Measurements from ENCODE around the gene CYP2U1.
"Not testable (repeated sequence)": the region's sequence is repeated elsewhere in the genome, so short reads cannot be mapped to it uniquely, and the experiment has no call there.

CYP2U1 gene

DNA sequence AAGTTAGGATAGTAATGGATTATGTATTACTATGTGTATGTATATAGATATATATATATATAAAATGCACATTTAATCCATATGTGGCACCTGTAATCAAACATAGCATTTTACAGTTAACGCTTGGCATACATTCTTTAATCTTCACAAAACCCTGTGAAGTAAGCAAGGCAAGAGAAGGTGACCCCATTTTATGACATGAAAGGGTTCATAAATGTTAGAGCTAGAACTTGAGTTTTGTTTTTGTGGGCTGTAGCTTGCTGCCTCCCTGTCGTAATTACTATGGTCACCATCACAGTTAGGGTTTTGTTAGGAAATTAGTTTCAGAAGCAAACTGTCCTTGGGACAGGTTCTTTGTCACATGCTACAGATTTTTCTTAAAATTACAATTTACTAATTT, 13.8 kb upstream of the CYP2U1 start:
- no peaks in the 10 kb centered on the region for H3K27me3 ChIP-seq (ENCODE audit: control insufficient read depth, insufficient read depth, low read length)
- H3K4me3 ChIP-seq (ENCODE audit: low read depth, low read length) = no peak overlapping the region
- H3K4me1 ChIP-seq (ENCODE audit: control insufficient read depth, insufficient read depth, low read length) = peaks cover 6% of the 10 kb centered on the region; the same call in 1 of the 2 replicates
- no peak overlapping the region for H3K9ac ChIP-seq (ENCODE audit: low read depth, low read length)
- H3K27ac ChIP-seq (ENCODE audit: low read depth, low read length) = no peak overlapping the region
- no peaks in the 10 kb centered on the region for H3K36me3 ChIP-seq (ENCODE audit: control insufficient read depth, insufficient read depth, low read length)
- peaks cover 3% of the 10 kb centered on the region; the same call in 1 of the 2 replicates for H3K9me3 ChIP-seq (ENCODE audit: control insufficient read depth, insufficient read depth, low read length)

DNA sequence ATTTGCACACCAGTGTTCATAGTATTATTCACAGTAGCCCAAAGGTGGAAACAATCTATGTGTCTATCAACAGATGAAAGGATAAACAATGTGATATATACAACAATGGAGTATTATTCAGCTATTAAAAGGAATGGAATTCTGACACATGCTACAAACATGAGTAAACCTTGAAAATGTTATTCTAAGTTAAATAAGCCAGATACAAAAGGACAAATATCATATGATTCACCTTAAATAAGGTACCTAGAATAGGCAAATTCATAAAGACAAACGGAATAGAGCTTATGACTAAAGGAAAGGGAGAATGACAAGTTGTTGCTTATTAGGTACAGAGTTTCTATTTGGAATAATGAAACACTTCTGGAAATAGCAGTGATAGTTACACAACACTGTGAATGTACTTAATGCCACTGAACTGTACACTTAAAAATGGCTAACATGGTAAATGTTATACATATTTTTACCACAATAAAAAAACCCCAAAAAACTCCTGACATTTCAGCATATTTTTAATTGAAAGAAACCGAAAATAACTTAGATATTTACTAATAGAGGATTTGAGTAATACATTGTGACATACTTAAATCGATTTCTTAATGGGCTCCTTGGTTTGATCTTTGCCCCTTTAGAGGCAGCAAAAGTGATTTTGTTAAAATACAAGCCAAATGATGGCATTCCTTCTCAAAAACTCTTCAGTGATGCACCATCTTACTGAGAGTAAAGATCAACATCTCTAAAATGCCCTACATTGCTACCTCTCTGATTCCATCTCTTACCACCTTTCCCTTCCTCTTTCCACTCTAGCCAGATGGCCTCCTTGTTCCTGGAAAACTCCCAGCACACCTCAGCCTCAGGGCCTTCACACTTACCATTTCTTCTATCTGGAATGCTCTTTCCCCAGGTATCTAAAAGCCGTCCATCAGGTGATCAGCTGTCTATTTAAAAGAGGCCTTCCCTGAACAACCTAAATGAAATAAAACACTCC, 8.6 kb upstream of the CYP2U1 start:
- Histone ChIP-seq H3K27ac (ENCODE audit: low read depth, low read length) (no peak overlapping the region), H3K9ac (ENCODE audit: low read depth, low read length) (no peak overlapping the region), H3K4me1 (ENCODE audit: control insufficient read depth, insufficient read depth, low read length) (no peaks in the 10 kb centered on the region), H3K9me3 (ENCODE audit: control insufficient read depth, insufficient read depth, low read length) (peaks cover 3% of the 10 kb centered on the region; the same call in 1 of the 2 replicates), H3K4me3 (ENCODE audit: low read depth, low read length) (no peak overlapping the region), H3K36me3 (ENCODE audit: control insufficient read depth, insufficient read depth, low read length) (no peaks in the 10 kb centered on the region), H3K27me3 (ENCODE audit: control insufficient read depth, insufficient read depth, low read length) (no peaks in the 10 kb centered on the region)

DNA sequence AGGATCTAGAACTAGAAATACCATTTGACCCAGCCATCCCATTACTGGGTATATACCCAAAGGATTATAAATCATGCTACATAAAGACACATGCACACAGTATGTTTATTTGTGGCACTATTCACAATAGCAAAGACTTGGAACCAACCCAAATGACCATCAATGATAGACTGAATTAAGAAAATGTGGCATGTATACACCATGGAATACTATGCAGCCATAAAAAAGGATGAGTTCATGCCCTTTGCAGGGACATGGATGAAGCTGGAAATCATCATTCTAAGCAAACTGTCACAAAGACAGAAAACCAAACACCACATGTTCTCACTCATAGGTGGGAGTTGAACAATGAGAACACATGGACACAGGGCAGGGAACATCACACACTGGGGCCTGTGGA, 5.6 kb upstream of the CYP2U1 start:
- not testable (repeated sequence) for H3K4me3 ChIP-seq (ENCODE audit: low read depth, low read length); H3K36me3 ChIP-seq (ENCODE audit: control insufficient read depth, insufficient read depth, low read length); H3K9ac ChIP-seq (ENCODE audit: low read depth, low read length); H3K4me1 ChIP-seq (ENCODE audit: control insufficient read depth, insufficient read depth, low read length); H3K27ac ChIP-seq (ENCODE audit: low read depth, low read length); H3K9me3 ChIP-seq (ENCODE audit: control insufficient read depth, insufficient read depth, low read length)
- H3K27me3 ChIP-seq (ENCODE audit: control insufficient read depth, insufficient read depth, low read length) = peaks cover 11% of the 10 kb centered on the region

DNA sequence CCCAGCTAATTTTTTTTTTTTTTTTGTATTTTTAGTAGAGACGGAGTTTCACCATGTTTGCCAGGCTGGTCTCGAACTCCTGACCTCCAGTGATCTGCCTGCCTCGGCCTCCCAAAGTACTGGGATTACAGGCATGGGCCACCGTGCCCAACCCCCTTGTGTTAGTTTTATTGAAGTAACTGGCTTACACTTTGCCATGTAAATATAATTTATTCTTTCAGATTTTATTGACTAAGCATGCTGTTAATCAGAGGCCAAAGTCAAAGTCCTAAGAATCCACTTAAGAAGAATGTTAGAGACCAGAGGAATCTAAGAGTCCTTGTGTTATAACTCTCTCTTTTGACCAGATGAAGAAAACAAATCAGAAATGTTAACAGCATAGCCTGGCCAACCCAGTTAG, 4.5 kb upstream of the CYP2U1 start:
- not testable (repeated sequence) for H3K9me3 ChIP-seq (ENCODE audit: control insufficient read depth, insufficient read depth, low read length); H3K4me3 ChIP-seq (ENCODE audit: low read depth, low read length); H3K36me3 ChIP-seq (ENCODE audit: control insufficient read depth, insufficient read depth, low read length); H3K9ac ChIP-seq (ENCODE audit: low read depth, low read length); H3K27ac ChIP-seq (ENCODE audit: low read depth, low read length); H3K4me1 ChIP-seq (ENCODE audit: control insufficient read depth, insufficient read depth, low read length)
- peaks cover 18% of the 10 kb centered on the region for H3K27me3 ChIP-seq (ENCODE audit: control insufficient read depth, insufficient read depth, low read length)

DNA sequence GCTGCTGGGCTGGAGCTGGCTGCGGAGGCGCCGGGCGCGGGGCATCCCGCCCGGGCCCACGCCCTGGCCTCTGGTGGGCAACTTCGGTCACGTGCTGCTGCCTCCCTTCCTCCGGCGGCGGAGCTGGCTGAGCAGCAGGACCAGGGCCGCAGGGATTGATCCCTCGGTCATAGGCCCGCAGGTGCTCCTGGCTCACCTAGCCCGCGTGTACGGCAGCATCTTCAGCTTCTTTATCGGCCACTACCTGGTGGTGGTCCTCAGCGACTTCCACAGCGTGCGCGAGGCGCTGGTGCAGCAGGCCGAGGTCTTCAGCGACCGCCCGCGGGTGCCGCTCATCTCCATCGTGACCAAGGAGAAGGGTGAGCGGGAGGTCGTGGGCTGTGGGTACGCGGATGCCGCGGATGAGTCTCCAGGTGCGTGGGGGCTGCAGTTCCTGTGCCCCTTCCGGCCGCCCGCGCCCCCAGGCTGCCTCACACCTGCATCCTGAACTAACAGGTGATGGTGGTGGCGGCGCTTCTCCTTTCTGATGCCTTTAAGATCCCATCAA, 499 bp downstream of the CYP2U1 start:
- 0 out of 2 replicates have a peak, but pooled peaks cover 3% of the 10 kb centered on the region for H3K36me3 ChIP-seq (ENCODE audit: control insufficient read depth, insufficient read depth, low read length)
- H3K27me3 ChIP-seq (ENCODE audit: control insufficient read depth, insufficient read depth, low read length) = peaks cover 31% of the 10 kb centered on the region
- no peaks in the 10 kb centered on the region for H3K9me3 ChIP-seq (ENCODE audit: control insufficient read depth, insufficient read depth, low read length)
- H3K27ac ChIP-seq (ENCODE audit: low read depth, low read length) = no peak overlapping the region
- H3K4me3 ChIP-seq (ENCODE audit: low read depth, low read length) = peak overlapping the region; percentile 74
- peaks cover 16% of the 10 kb centered on the region; the same call in 1 of the 2 replicates for H3K4me1 ChIP-seq (ENCODE audit: control insufficient read depth, insufficient read depth, low read length)
- peak overlapping the region; percentile 57 for H3K9ac ChIP-seq (ENCODE audit: low read depth, low read length)

DNA sequence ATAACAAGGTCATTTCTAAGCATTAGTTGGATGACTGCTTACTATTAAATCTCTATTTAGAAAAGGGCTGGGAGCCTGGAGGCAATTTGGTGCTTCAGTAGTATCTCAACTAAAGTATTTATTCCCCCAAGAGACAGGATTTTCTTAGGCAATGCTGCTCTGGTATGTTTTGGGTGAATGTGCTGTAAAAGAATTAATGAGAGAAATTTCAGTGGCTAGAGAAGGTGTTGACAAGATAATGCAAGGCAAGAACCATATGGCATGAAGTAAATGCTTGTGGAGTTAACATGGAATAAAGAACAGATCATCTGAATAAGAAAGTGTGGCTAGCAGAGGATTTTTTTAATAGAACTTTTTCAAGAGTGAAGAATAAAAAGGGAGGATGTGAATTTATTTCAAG, 3.9 kb downstream of the CYP2U1 start:
- H3K9ac ChIP-seq (ENCODE audit: low read depth, low read length) = no peak overlapping the region
- no peak overlapping the region for H3K27ac ChIP-seq (ENCODE audit: low read depth, low read length)
- H3K27me3 ChIP-seq (ENCODE audit: control insufficient read depth, insufficient read depth, low read length) = peaks cover 25% of the 10 kb centered on the region
- 0 out of 2 replicates have a peak, but pooled peaks cover 3% of the 10 kb centered on the region for H3K36me3 ChIP-seq (ENCODE audit: control insufficient read depth, insufficient read depth, low read length)
- H3K4me3 ChIP-seq (ENCODE audit: low read depth, low read length) = no peak overlapping the region
- peaks cover 16% of the 10 kb centered on the region; the same call in 1 of the 2 replicates for H3K4me1 ChIP-seq (ENCODE audit: control insufficient read depth, insufficient read depth, low read length)
- H3K9me3 ChIP-seq (ENCODE audit: control insufficient read depth, insufficient read depth, low read length) = no peaks in the 10 kb centered on the region

DNA sequence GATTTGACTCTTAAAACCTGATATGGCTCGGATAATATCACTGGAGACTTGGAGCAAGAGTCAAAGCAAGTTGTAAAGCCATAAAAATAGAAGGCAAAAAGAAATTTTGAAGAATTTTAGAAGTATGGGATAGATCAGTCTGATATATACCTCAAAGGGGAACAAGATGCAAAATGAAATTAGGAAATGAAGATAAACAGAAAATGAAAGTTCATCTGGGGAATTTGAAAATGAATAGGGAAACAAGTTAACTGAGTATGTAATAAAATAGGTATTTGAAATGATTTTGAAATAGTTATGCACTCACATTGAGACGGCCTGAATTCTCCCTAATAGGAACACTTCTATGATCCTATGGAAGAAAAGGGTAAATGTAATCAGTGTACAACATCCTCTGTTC, 5.7 kb downstream of the CYP2U1 start:
- H3K27ac ChIP-seq (ENCODE audit: low read depth, low read length) = no peak overlapping the region
- H3K36me3 ChIP-seq (ENCODE audit: control insufficient read depth, insufficient read depth, low read length) = 0 out of 2 replicates have a peak, but pooled peaks cover 3% of the 10 kb centered on the region
- peaks cover 12% of the 10 kb centered on the region for H3K27me3 ChIP-seq (ENCODE audit: control insufficient read depth, insufficient read depth, low read length)
- H3K9me3 ChIP-seq (ENCODE audit: control insufficient read depth, insufficient read depth, low read length) = no peaks in the 10 kb centered on the region
- no peak overlapping the region for H3K9ac ChIP-seq (ENCODE audit: low read depth, low read length)
- peaks cover 9% of the 10 kb centered on the region; the same call in 1 of the 2 replicates for H3K4me1 ChIP-seq (ENCODE audit: control insufficient read depth, insufficient read depth, low read length)
- H3K4me3 ChIP-seq (ENCODE audit: low read depth, low read length) = no peak overlapping the region

DNA sequence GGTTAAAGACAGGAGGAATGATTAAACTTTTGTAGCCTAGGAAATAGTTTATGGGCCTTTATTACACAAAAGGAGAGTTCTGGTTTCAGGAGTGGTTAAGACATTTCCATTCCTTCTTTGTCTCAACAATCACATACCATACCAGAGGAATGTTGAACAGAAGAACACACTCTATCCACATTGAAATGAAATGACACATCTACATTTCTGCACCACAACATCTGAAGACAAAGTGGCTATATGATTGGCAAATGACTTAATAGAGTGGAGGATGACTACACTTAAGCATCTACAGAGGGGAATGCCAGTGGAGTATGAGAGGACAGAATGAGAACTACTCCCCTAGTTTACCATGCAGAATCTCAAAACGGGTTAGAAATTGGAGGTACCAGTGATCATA, 8.0 kb downstream of the CYP2U1 start:
- Histone ChIP-seq H3K4me1 (ENCODE audit: control insufficient read depth, insufficient read depth, low read length) (no peaks in the 10 kb centered on the region), H3K36me3 (ENCODE audit: control insufficient read depth, insufficient read depth, low read length) (0 out of 2 replicates have a peak, but pooled peaks cover 3% of the 10 kb centered on the region), H3K9ac (ENCODE audit: low read depth, low read length) (no peak overlapping the region), H3K27me3 (ENCODE audit: control insufficient read depth, insufficient read depth, low read length) (no peaks in the 10 kb centered on the region), H3K4me3 (ENCODE audit: low read depth, low read length) (no peak overlapping the region), H3K27ac (ENCODE audit: low read depth, low read length) (no peak overlapping the region), H3K9me3 (ENCODE audit: control insufficient read depth, insufficient read depth, low read length) (no peaks in the 10 kb centered on the region)

DNA sequence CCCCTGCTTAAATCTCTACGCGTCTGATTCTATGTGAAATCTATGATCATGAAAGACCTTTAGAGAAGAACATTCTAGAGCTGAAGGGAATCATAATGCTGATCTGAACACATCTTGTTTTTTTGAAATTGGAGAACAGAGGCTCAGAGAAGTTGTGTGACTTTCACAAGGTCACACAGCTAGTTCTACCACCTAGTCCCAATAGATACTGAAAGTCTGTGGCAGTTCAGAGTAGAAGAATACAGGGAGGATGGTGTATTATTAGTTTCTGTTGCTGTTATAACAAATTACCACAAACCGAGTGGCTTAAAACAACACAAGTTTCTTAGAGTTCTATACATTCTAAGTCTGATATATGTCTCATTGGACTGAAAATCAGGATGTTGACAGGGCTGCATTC, 14.5 kb downstream of the CYP2U1 start:
- H3K27me3 ChIP-seq (ENCODE audit: control insufficient read depth, insufficient read depth, low read length) = no peaks in the 10 kb centered on the region
- peaks cover 29% of the 10 kb centered on the region for H3K36me3 ChIP-seq (ENCODE audit: control insufficient read depth, insufficient read depth, low read length)
- no peak overlapping the region for H3K27ac ChIP-seq (ENCODE audit: low read depth, low read length)
- H3K9ac ChIP-seq (ENCODE audit: low read depth, low read length) = no peak overlapping the region
- H3K4me3 ChIP-seq (ENCODE audit: low read depth, low read length) = no peak overlapping the region
- H3K4me1 ChIP-seq (ENCODE audit: control insufficient read depth, insufficient read depth, low read length) = no peaks in the 10 kb centered on the region
- H3K9me3 ChIP-seq (ENCODE audit: control insufficient read depth, insufficient read depth, low read length) = no peaks in the 10 kb centered on the region

DNA sequence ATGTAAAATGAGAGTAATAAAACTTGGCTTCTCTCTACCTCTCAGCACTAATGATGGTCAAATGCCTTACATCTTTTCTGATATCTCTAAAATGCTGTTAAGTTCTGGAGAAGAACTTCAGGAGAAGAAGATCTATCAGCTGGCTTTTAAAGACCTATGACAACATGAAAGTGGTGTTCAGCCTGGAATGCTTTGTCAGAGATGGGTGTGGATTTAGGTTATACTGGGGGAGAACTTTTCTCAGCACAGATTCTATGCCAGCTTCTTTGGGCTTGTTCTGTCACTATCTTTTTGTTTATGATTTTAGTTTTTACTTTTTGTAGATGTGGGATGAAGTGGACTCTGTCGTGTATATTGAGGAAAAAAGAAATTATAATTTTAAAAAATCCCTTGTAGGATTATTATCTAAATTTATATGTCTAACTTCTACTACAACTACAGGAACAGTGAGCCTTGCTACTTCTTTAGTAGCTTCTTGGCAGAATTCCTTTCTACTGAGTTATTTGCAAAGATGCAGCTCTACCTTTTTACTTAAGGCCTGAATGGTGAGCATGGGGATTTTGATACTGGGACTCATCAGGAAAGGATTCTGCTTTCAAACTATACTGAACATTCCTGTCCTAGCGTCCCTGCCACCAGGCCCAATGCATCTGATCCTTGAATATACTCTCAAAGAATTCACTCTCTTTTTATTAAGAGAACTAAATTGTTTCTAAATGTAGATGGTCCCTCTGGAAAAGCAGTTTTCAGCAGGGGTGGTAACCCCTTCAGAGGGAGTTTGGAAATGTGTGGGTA, 19.6 kb downstream of the CYP2U1 start:
- no peak overlapping the region for H3K4me3 ChIP-seq (ENCODE audit: low read depth, low read length)
- no peaks in the 10 kb centered on the region for H3K4me1 ChIP-seq (ENCODE audit: control insufficient read depth, insufficient read depth, low read length)
- no peaks in the 10 kb centered on the region for H3K27me3 ChIP-seq (ENCODE audit: control insufficient read depth, insufficient read depth, low read length)
- no peak overlapping the region for H3K27ac ChIP-seq (ENCODE audit: low read depth, low read length)
- peaks cover 30% of the 10 kb centered on the region for H3K36me3 ChIP-seq (ENCODE audit: control insufficient read depth, insufficient read depth, low read length)
- H3K9ac ChIP-seq (ENCODE audit: low read depth, low read length) = no peak overlapping the region
- H3K9me3 ChIP-seq (ENCODE audit: control insufficient read depth, insufficient read depth, low read length) = peaks cover 4% of the 10 kb centered on the region; the same call in 1 of the 2 replicates
